IMR-90 (cell line): ENCODE data around the gene ASCL3. TPM values are rescaled to one million over a fixed set of nuclear protein-coding genes. Genes with fewer than 3 reads are reported as not detected.

Source experiments
- ATAC-seq: fragments of 200-7000 bp; cut with Tn5 transposase; 2 replicates; pipeline ENCODE4 v1.9.1; 2020; ENCODE audit warnings: low read depth, mild to moderate bottlenecking, moderate library complexity
- BruUV-seq: library from RNA; stranded (reverse); fragments of 400-500 nt; replicated peaks from 2 replicates; lab custom pipeline; 2021; lab: Mats Ljungman, UMichigan
- CTCF ChIA-PET: fragments of 300-600 bp; formaldehyde crosslinking; extraction: SDS; loops from one replicate; lab custom pipeline; 2021; ENCODE audit warnings: antibody characterized with exemption; lab: Yijun Ruan, JAX
- POLR2A ChIA-PET: fragments of 300-600 bp; sonication (Branson Sonifier 250); formaldehyde crosslinking; loops from one replicate; lab custom pipeline; 2022; ENCODE audit warnings: antibody characterized with exemption; ENCODE audit not compliant: unreplicated experiment; lab: Charles Lee
- DNase-seq: peaks from one replicate; pipeline ENCODE4 v3.0.0; 2013
- H2AFZ ChIP-seq: replicated peaks from 2 replicates; pipeline ENCODE3; 2013; ENCODE audit warnings: low read length, mild to moderate bottlenecking; ENCODE audit not compliant: poor library complexity
- H2AK5ac ChIP-seq: 2 replicates; pipeline ENCODE4 v1.6.1; 2013; ENCODE audit warnings: low read depth, low read length, inconsistent platforms
- H2AK9ac ChIP-seq: replicated peaks from 2 replicates; pipeline ENCODE3; 2013; ENCODE audit warnings: mild to moderate bottlenecking, low read depth, low read length, moderate library complexity; ENCODE audit not compliant: poor library complexity
- H2BK120ac ChIP-seq: 2 replicates; pipeline ENCODE4 v1.6.1; 2013; ENCODE audit warnings: low read depth, low read length, inconsistent platforms
- H2BK15ac ChIP-seq: 3 replicates; pipeline ENCODE4 v1.6.1; 2013; ENCODE audit warnings: low read depth, low read length, inconsistent platforms
- H2BK20ac ChIP-seq: 2 replicates; pipeline ENCODE4 v1.6.1; 2013; ENCODE audit warnings: low read depth, mild to moderate bottlenecking, inconsistent platforms, low read length, moderate library complexity
- H2BK5ac ChIP-seq: 2 replicates; pipeline ENCODE4 v1.6.1; 2013; ENCODE audit warnings: mild to moderate bottlenecking, low read depth, low read length, inconsistent platforms; ENCODE audit not compliant: poor library complexity, severe bottlenecking
- H3K14ac ChIP-seq: replicated peaks from 2 replicates; pipeline ENCODE4 v1.6.1; 2013; ENCODE audit warnings: low read depth, low read length, inconsistent platforms
- H3K18ac ChIP-seq: 2 replicates; pipeline ENCODE4 v1.6.1; 2013; ENCODE audit warnings: low read depth, low read length, control low read depth
- H3K23ac ChIP-seq: 2 replicates; pipeline ENCODE4 v1.6.1; 2013; ENCODE audit warnings: low read depth, low read length, inconsistent platforms
- H3K27ac ChIP-seq: 2 replicates; pipeline ENCODE4 v1.5.1; 2013; ENCODE audit warnings: mild to moderate bottlenecking, control low read depth, low read length; ENCODE audit not compliant: insufficient read depth
- H3K27me3 ChIP-seq: 2 replicates; pipeline ENCODE4 v1.6.1; 2013; ENCODE audit warnings: low read length; ENCODE audit not compliant: control insufficient read depth, insufficient read depth
- H3K36me3 ChIP-seq: 2 replicates; pipeline ENCODE4 v1.6.1; 2013; ENCODE audit warnings: low read length, mixed read lengths; ENCODE audit not compliant: control insufficient read depth, insufficient read depth
- H3K4ac ChIP-seq: 2 replicates; pipeline ENCODE4 v1.6.1; 2013; ENCODE audit warnings: low read depth, low read length, inconsistent platforms
- H3K4me1 ChIP-seq: 2 replicates; pipeline ENCODE4 v1.6.1; 2013; ENCODE audit warnings: low read length, mixed read lengths; ENCODE audit not compliant: control insufficient read depth, insufficient read depth
- H3K4me2 ChIP-seq: 2 replicates; pipeline ENCODE4 v1.6.1; 2013; ENCODE audit warnings: low read depth, mild to moderate bottlenecking, control low read depth, low read length, moderate library complexity
- H3K4me3 ChIP-seq: 2 replicates; pipeline ENCODE4 v1.5.1; 2013; ENCODE audit warnings: low read depth, mild to moderate bottlenecking, control low read depth, low read length, moderate library complexity; ENCODE audit not compliant: insufficient read depth
- H3K56ac ChIP-seq: 2 replicates; pipeline ENCODE4 v1.6.1; 2013; ENCODE audit warnings: low read length, inconsistent platforms; ENCODE audit not compliant: insufficient read depth; ENCODE audit errors: extremely low read depth
- H3K79me1 ChIP-seq, 2 experiments: 2 replicates each; pipeline ENCODE4 v1.6.1; 2013; ENCODE audit warnings: low read length in 2 of 2, inconsistent platforms in 1 of 2, low read depth in 1 of 2
- H3K9ac ChIP-seq: 2 replicates; pipeline ENCODE4 v1.6.1; 2013; ENCODE audit warnings: low read depth, low read length, control low read depth
- H3K9me1 ChIP-seq: 2 replicates; pipeline ENCODE4 v1.6.1; 2013; ENCODE audit warnings: low read length, inconsistent platforms; ENCODE audit not compliant: insufficient read depth
- H3K9me3 ChIP-seq: 2 replicates; pipeline ENCODE4 v1.6.1; 2013; ENCODE audit warnings: low read length; ENCODE audit not compliant: control insufficient read depth, insufficient read depth
- H4K20me1 ChIP-seq: 2 replicates; pipeline ENCODE4 v1.6.1; 2013; ENCODE audit warnings: low read length, inconsistent platforms; ENCODE audit not compliant: insufficient read depth
- H4K5ac ChIP-seq: 2 replicates; pipeline ENCODE4 v1.6.1; 2013; ENCODE audit warnings: mild to moderate bottlenecking, low read depth, low read length, control low read depth
- H4K8ac ChIP-seq, 2 experiments: 2 replicates each; pipeline ENCODE4 v1.6.1; 2013; ENCODE audit warnings: low read depth in 2 of 2, low read length in 2 of 2, control low read depth in 1 of 2, inconsistent platforms in 1 of 2
- H4K91ac ChIP-seq: 2 replicates; pipeline ENCODE4 v1.6.1; 2013; ENCODE audit warnings: low read depth, low read length, inconsistent platforms; ENCODE audit not compliant: insufficient read depth
- BHLHE40 ChIP-seq: fragments of 150-350 bp; IDR thresholded peaks from 2 replicates; pipeline ENCODE4 v1.6.1; 2016; ENCODE audit warnings: mild to moderate bottlenecking, low read depth, low read length
- CEBPB ChIP-seq: IDR thresholded peaks from 2 replicates; pipeline ENCODE4 v1.6.1; 2012; ENCODE audit warnings: low read depth, low read length, improper control_type of control experiment
- CHD1 ChIP-seq: IDR thresholded peaks from 2 replicates; pipeline ENCODE4 v1.6.1; 2012; ENCODE audit warnings: low read depth, low read length, improper control_type of control experiment
- CTCF ChIP-seq: conservative IDR thresholded peaks from 2 replicates; pipeline ENCODE4 v1.5.1; 2012; ENCODE audit warnings: mild to moderate bottlenecking, low read depth, low read length, improper control_type of control experiment
- FOS ChIP-seq: fragments of 150-350 bp; IDR thresholded peaks from 2 replicates; pipeline ENCODE4 v1.6.1; 2016; ENCODE audit warnings: low read depth, low read length
- MAZ ChIP-seq: IDR thresholded peaks from 2 replicates; pipeline ENCODE4 v1.6.1; 2012; ENCODE audit warnings: low read depth, mild to moderate bottlenecking, low read length, improper control_type of control experiment, moderate library complexity, borderline replicate concordance
- NFE2L2 ChIP-seq: fragments of 150-350 bp; IDR thresholded peaks from 2 replicates; pipeline ENCODE4 v1.6.1; 2016; ENCODE audit warnings: low read depth, mild to moderate bottlenecking, low read length
- POLR2A ChIP-seq: IDR thresholded peaks from 2 replicates; pipeline ENCODE4 v1.6.1; 2012; ENCODE audit warnings: mild to moderate bottlenecking, low read depth, low read length
- RFX5 ChIP-seq: IDR thresholded peaks from 2 replicates; pipeline ENCODE4 v1.8.0; 2012; ENCODE audit warnings: low read depth, mild to moderate bottlenecking, low read length, moderate library complexity
- SMC3 ChIP-seq: fragments of 150-350 bp; IDR thresholded peaks from 2 replicates; pipeline ENCODE4 v1.6.1; 2016; ENCODE audit warnings: low read depth, mild to moderate bottlenecking, antibody characterized with exemption, low read length, moderate library complexity
- WGBS, 2 experiments: methylation state at CpG; one replicate each; pipeline versions ENCODE4 v1.1.5 to v1.1.7; 2013; ENCODE audit warnings: missing lambda C conversion rate in 2 of 2; ENCODE audit not compliant: insufficient read length in 1 of 2; ENCODE audit errors: extremely low coverage in 2 of 2; 5-methylcytosine and 5-hydroxymethylcytosine counted together
- dilution Hi-C: fragments of 300-500 bp; cut with HindIII; formaldehyde crosslinking; loops from one replicate; pipeline ENCODE4 v1.14.3; 2018; ENCODE audit warnings: low sequenced_read_pairs; ENCODE audit not compliant: unreplicated experiment
- in situ Hi-C: fragments of 300-500 bp; cut with MboI; formaldehyde crosslinking; loops from 3 replicates; pipeline ENCODE4 v1.14.3; 2019; ENCODE audit warnings: low sequenced_read_pairs, inconsistent platforms, mixed read lengths
- intact Hi-C: fragments of 100-400 bp; cut with micrococcal nuclease; formaldehyde crosslinking; loops from 2 replicates; pipeline ENCODE4 v1.10.0; 2022
- polyA plus RNA-seq, 3 experiments: library from polyadenylated mRNA; depleted of rRNA; stranded (reverse); fragments of >200 nt; gene quantifications; 2 replicates each; pipeline ENCODE4 v1.2.3, GENCODE V29; 2012; ENCODE audit warnings: low replicate concordance in 1 of 3
- total RNA-seq: library from RNA; depleted of rRNA; stranded (reverse); fragments of >200 nt; gene quantifications from 2 replicates; pipeline ENCODE4 v1.2.3, GENCODE V29; 2012

Gene ASCL3
- total and polyA plus RNA-seq, 2 of the 4 experiments (the other 2 are of a cell fraction), result not detected

- TF ChIP-seq CEBPB, result no peak
- TF ChIP-seq RFX5, result no peak
- TF ChIP-seq SMC3, result no peak
- no peak for TF ChIP-seq BHLHE40
- TF ChIP-seq NFE2L2, result no peak
- TF ChIP-seq FOS, result no peak
- TF ChIP-seq POLR2A, result no peak
- TF ChIP-seq MAZ, result no peak
- TF ChIP-seq CTCF, result no peak
- no peak for TF ChIP-seq CHD1
- ChIA-PET CTCF (no interaction called here), POLR2A (no interaction called here)
Measured at GRCh38 chr11:8937159-8937558, 5.7 kb downstream of the ASCL3 start.

More at GRCh38 chr11:8937159-8937558, 5.7 kb downstream of the ASCL3 start:
- H3K4ac ChIP-seq, result no peak overlapping the region
- H4K8ac ChIP-seq, result no peak overlapping the region
- H3K9ac ChIP-seq, result no peak overlapping the region
- no peak overlapping the region for H3K27ac ChIP-seq
- no peak overlapping the region for H3K23ac ChIP-seq
- no peaks in the 10 kb centered on the region for H4K20me1 ChIP-seq
- H3K4me3 ChIP-seq, result no peak overlapping the region
- H2AK9ac ChIP-seq, result no peak overlapping the region
- H3K4me2 ChIP-seq, result no peak overlapping the region
- 80% methylated on average over 2 of the region's 10 CpGs; no CpG with 5 or more reads in 1 of the 2 experiments for WGBS, 2 experiments
- intact Hi-C loops (no loop called here), dilution Hi-C loops (no loop called here), in situ Hi-C loops (no loop called here)
- H2BK20ac ChIP-seq, result no peak overlapping the region
- no TSS peak for BruUV-seq
- DNase-seq, result no peak
- H2BK15ac ChIP-seq, result no peak overlapping the region
- H3K4me1 ChIP-seq, result peaks cover 8% of the 10 kb centered on the region
- no peaks in the 10 kb centered on the region for H3K36me3 ChIP-seq
- no peak overlapping the region for H2BK5ac ChIP-seq
- H2BK120ac ChIP-seq, result no peak overlapping the region
- no peak overlapping the region for H2AFZ ChIP-seq
- H3K14ac ChIP-seq, result no peak overlapping the region
- H3K9me1 ChIP-seq, result 0 out of 2 replicates have a peak, but pooled peaks cover 5% of the 10 kb centered on the region
- peak overlapping the region; percentile 51; the same call in 1 of the 2 replicates for H2AK5ac ChIP-seq
- no peaks in the 10 kb centered on the region for H3K79me1 ChIP-seq
- no peak overlapping the region for H4K5ac ChIP-seq
- no peaks in the 10 kb centered on the region for H3K9me3 ChIP-seq
- no peak overlapping the region for H3K56ac ChIP-seq
- H3K18ac ChIP-seq, result no peak overlapping the region
- no peak overlapping the region for H4K91ac ChIP-seq
- no peaks in the 10 kb centered on the region for H3K27me3 ChIP-seq
- no peak for ATAC-seq
